Uterus (tissue), 4 donors: ENCODE measurements around the gene TLR2. TPM values are rescaled to one million over a fixed set of nuclear protein-coding genes. Genes with fewer than 3 reads are reported as not detected.

Experiments used
- DNase-seq, 2 donors: peaks; one replicate each; pipeline ENCODE4 v3.0.0-alpha.2; 2019 to 2020
- H3K27ac ChIP-seq, 2 donors: fragments of 200-600 bp; sonication (generic); 1 replicate in 1 of 2; 2 replicates in 1 of 2; pipeline ENCODE4 v1.5.1; 2016 to 2018
- H3K27me3 ChIP-seq, 2 donors: fragments of 200-600 bp; sonication (generic); one replicate each; pipeline ENCODE4 v1.5.1; 2018 to 2019; ENCODE audit warnings: control low read depth in 1 of 2
- H3K36me3 ChIP-seq, 2 donors: fragments of 200-600 bp; sonication (generic); one replicate each; pipeline ENCODE4 v1.5.1; 2019; ENCODE audit warnings: control low read depth in 1 of 2
- H3K4me1 ChIP-seq, 2 donors: fragments of 200-600 bp; sonication (generic); one replicate each; pipeline ENCODE4 v1.5.1; 2018 to 2019; ENCODE audit warnings: control low read depth in 1 of 2
- H3K4me3 ChIP-seq, 2 donors: fragments of 200-600 bp; sonication (generic); 1 replicate in 1 of 2; 2 replicates in 1 of 2; pipeline ENCODE4 v1.5.1; 2018 to 2019; ENCODE audit warnings: mild to moderate bottlenecking in 1 of 2
- H3K9me3 ChIP-seq, 2 donors: fragments of 200-600 bp; sonication (generic); one replicate each; pipeline ENCODE4 v1.5.1; 2019; ENCODE audit warnings: control low read depth in 1 of 2
- CTCF ChIP-seq, 4 experiments: fragments of 200-600 bp in 2 of 4; fragments of 450-650 bp in 2 of 4; sonication (generic) in 2 of 4; IDR thresholded peaks; one replicate each; pipeline ENCODE4 v1.5.1; 2016 to 2019; ENCODE audit warnings: antibody characterized with exemption in 4 of 4, mild to moderate bottlenecking in 2 of 4, moderate library complexity in 1 of 4
- POLR2A ChIP-seq, 2 donors: fragments of 450-650 bp; IDR thresholded peaks; one replicate each; pipeline ENCODE4 v1.6.1; 2016; ENCODE audit warnings: antibody characterized with exemption in 2 of 2, mild to moderate bottlenecking in 1 of 2, moderate library complexity in 1 of 2
- intact Hi-C: fragments of 100-400 bp; cut with DNase I; formaldehyde crosslinking; loops from one replicate; pipeline ENCODE4 v1.15.1; 2023; ENCODE audit warnings: low total_unique reads
- total RNA-seq, 4 donors: library from RNA; depleted of rRNA in 3 of 4; stranded (reverse); fragments of >200 nt in 3 of 4; gene quantifications; one replicate each; pipeline versions ENCODE4 v1.1.0 to v1.2.4, GENCODE V29; 2014 to 2023
- donor health status: DM: yes; HTN: yes; CAD: no.

TLR2 gene
- total RNA-seq, 4 donors from 2014 or later, result 1.3 to 19.1 (median 9.9) TPM

DNA sequence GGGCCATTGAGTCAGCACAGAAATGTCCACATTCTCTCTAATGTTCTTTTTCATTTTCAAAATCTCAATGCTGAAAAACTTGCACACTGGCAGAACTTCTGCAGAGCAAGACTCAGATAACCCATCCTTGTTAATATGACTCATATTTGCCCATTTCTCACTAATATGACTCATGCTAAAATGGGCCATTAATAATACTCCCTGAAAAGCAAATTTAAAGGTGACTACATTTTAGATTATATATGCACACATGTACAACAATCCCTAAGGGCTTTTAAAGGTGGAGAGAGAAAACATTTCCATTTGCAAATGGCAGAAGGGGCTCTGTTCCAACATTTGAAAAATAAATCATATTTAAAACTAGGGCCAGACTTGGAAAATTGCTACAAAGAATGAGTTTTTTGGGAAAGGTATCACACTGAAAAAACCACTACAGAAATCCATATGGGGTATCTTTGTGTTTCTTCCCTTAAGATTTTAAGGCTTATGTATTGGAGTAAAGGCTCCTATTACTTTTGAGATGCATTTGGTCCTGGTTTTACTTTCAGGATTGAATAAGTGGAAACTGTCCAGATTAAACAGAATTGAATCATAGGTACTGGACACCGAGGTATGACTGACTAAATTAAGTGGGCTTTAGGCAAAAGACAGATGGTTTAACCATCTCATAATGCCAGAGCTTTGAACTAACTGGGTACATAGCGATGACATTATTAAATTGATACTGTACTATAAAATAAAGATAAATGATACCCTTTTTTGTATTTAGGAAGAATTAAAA lies 30.0 kb downstream of the TLR2 start:
- Histone ChIP-seq H3K4me1 (no peaks in the 10 kb centered on the region), H3K9me3 (no peaks in the 10 kb centered on the region), H3K27me3 (no peaks in the 10 kb centered on the region), H3K4me3 (no peak overlapping the region), H3K27ac (no peak overlapping the region), H3K36me3 (no peaks in the 10 kb centered on the region)
- no peak for TF ChIP-seq POLR2A (IDR thresholded peaks at IDR 0.05)
- TF ChIP-seq CTCF (IDR thresholded peaks at IDR 0.05), result no peak
- no peak for DNase-seq
- intact Hi-C loops, result no loop called here

- TF ChIP-seq CTCF (IDR thresholded peaks at IDR 0.05) (no peak), POLR2A (IDR thresholded peaks at IDR 0.05) (no peak)
- no peaks in the 10 kb centered on the region for H3K9me3 ChIP-seq
- intact Hi-C loops, result no loop called here
- DNase-seq, result no peak
- H3K27me3 ChIP-seq, result no peaks in the 10 kb centered on the region
- H3K36me3 ChIP-seq, result no peaks in the 10 kb centered on the region
- H3K27ac ChIP-seq, result no peak overlapping the region
- H3K4me3 ChIP-seq, result no peak overlapping the region
- no peaks in the 10 kb centered on the region for H3K4me1 ChIP-seq
These were observed 38.0 kb downstream of the TLR2 start for GRCh38 chr4:153722036-153722435.

DNA sequence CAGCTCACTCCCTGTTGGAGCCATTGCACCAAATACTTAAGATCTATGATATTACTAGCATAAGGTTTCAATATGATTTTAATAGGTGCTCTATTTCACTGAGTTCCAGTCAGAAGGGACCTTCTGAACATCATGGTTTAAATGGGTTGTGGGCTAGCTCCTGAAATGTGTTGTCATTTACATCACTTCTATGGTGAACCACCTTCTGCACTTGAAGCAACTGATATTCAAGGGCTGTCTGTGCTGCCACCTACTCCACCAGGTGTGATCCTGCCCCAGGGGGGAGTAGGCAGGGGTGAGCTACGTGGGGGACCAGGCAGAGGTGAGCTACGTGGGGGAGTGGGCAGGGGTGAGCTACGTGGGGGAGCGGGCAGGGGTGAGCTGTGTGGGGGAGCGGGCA lies 40.5 kb downstream of the TLR2 start:
- no peak for DNase-seq
- H3K4me1 ChIP-seq, result no peaks in the 10 kb centered on the region
- H3K9me3 ChIP-seq, result no peaks in the 10 kb centered on the region
- intact Hi-C loops, result no loop called here
- no peak for TF ChIP-seq CTCF (IDR thresholded peaks at IDR 0.05)
- no peak for TF ChIP-seq POLR2A (IDR thresholded peaks at IDR 0.05)
- no peak overlapping the region for H3K4me3 ChIP-seq
- no peaks in the 10 kb centered on the region for H3K27me3 ChIP-seq
- H3K27ac ChIP-seq, result no peak overlapping the region
- H3K36me3 ChIP-seq, result no peaks in the 10 kb centered on the region

- no peaks in the 10 kb centered on the region for H3K27me3 ChIP-seq
- DNase-seq, result no peak
- intact Hi-C loops, result no loop called here
- no peaks in the 10 kb centered on the region for H3K36me3 ChIP-seq
- H3K4me1 ChIP-seq, result no peaks in the 10 kb centered on the region
- H3K9me3 ChIP-seq, result no peaks in the 10 kb centered on the region
- H3K27ac ChIP-seq, result no peak overlapping the region
- TF ChIP-seq POLR2A (IDR thresholded peaks at IDR 0.05), result no peak
- TF ChIP-seq CTCF (IDR thresholded peaks at IDR 0.05), result no peak
- no peak overlapping the region for H3K4me3 ChIP-seq
These were observed 41.2 kb downstream of the TLR2 start for GRCh38 chr4:153725136-153725830.

DNA sequence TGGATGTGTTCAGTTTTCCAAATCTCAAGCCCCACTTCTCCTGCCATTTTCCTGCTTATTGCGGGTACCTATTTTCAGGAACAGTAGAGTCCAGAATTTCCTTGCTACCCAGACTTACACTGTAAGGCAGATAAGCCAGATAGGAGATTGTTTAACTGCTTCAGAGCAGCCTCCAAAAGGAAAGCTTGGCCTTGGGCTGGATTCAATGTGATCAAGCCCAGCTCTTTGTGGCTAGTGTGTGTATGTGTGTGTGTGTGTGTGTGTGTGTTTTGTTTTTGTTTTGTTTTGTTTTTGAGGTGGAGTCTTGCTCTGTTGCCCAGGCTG lies 41.7 kb downstream of the TLR2 start:
- Histone ChIP-seq H3K9me3 (no peaks in the 10 kb centered on the region), H3K36me3 (no peaks in the 10 kb centered on the region), H3K4me3 (no peak overlapping the region), H3K4me1 (no peaks in the 10 kb centered on the region), H3K27ac (no peak overlapping the region), H3K27me3 (no peaks in the 10 kb centered on the region)
- intact Hi-C loops, result no loop called here
- no peak for DNase-seq
- no peak for TF ChIP-seq CTCF (IDR thresholded peaks at IDR 0.05)
- no peak for TF ChIP-seq POLR2A (IDR thresholded peaks at IDR 0.05)
